NCI-H2196 (cell line): Measurements from ENCODE around the gene EFR3B.
"Not testable (repeated sequence)": the region's sequence is repeated elsewhere in the genome, so short reads cannot be mapped to it uniquely, and the experiment has no call there.

Source experiments
- DNase-seq: peaks from one replicate; lab custom pipeline; 2025; ENCODE audit not compliant: unreplicated experiment; lab: John Stamatoyannopoulos, UW

The EFR3B gene, protein sequence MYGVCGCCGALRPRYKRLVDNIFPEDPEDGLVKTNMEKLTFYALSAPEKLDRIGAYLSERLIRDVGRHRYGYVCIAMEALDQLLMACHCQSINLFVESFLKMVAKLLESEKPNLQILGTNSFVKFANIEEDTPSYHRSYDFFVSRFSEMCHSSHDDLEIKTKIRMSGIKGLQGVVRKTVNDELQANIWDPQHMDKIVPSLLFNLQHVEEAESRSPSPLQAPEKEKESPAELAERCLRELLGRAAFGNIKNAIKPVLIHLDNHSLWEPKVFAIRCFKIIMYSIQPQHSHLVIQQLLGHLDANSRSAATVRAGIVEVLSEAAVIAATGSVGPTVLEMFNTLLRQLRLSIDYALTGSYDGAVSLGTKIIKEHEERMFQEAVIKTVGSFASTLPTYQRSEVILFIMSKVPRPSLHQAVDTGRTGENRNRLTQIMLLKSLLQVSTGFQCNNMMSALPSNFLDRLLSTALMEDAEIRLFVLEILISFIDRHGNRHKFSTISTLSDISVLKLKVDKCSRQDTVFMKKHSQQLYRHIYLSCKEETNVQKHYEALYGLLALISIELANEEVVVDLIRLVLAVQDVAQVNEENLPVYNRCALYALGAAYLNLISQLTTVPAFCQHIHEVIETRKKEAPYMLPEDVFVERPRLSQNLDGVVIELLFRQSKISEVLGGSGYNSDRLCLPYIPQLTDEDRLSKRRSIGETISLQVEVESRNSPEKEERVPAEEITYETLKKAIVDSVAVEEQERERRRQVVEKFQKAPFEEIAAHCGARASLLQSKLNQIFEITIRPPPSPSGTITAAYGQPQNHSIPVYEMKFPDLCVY

DNA sequence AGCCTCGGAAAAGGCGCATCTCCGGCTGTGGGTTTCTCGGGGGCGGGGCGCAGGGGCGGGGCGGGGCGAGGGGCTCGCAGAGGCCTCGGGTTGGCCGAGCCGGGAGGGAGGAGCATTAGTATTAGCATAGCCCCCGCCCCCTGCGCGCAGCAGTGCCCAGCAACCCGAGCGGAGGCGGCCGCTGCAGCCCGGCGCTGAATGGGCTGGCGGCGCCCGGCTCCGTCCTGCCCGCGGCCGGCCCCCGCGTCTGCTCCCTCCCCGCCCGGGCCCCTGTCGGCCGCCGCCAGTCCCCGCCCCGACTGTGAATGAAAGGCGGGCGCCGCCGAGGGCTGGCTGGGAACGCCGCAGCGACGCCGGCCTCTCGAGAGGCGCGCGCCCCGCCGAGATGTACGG, at the start of gene EFR3B:
EFR3B (plus strand) TSS at position 149 of the 393 bp plus-strand sequence; CDS start at position 386, 237 bp downstream.
- DNase-seq, result peak; percentile 95

DNA sequence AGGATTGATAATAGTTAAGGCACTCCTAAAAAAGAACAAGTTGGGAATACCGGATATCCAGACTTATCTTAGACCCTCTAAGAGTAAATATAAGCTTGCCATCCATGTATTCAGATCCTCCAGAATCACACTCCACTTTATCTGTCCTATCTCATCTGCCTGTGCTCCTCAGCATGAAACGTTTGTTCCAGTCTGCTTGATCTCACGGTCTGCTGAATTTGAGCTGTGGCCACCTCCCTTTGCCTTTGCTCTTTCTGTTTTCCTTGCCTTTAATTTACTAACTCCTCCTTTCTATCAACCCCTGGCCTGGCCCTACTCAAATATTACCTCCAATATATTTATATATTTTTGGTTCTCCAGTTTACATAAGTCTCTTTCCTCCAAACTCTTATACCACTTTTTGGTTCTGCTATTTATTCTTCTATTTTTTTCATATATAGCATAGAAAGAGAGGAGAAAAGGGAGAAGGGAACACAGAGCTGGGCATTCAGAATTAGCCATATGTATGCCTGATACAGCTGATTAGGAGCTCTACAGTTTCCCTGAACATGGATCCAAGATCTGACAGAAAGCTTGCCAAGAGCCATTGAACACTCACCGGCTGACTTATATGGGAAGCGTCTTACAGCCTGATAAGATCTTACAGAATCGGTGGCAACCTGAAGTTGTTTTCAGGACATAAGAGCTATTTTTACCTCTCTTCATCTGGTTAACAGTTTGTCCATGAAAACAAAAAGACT, 48.3 kb upstream of the EFR3B start:
- no peak for DNase-seq

- no peak for DNase-seq
These were observed 47.6 kb upstream of the EFR3B start for GRCh38 chr2:24994146-24994724.

GRCh38 chr2:24999097-24999496, 42.8 kb upstream of the EFR3B start:
- not testable (repeated sequence) for DNase-seq

DNA sequence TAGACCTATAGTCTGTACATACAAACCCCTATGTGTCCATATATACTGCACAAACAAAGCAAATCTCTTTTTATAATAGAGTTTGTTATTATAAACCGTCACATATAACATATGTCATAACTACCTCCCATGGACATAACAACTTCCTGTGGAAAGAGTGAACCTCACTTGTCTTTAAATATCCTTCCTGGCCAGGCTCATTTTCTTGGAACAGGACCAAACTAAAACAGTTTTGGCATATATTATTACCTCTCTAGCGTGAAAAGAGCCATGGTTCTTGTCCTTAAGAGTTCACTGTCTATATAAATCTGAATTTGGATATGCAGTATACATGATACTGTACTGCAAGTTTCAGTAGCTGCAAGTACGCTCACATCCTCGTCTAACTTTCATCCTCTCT, 41.8 kb upstream of the EFR3B start:
- no peak for DNase-seq

DNA sequence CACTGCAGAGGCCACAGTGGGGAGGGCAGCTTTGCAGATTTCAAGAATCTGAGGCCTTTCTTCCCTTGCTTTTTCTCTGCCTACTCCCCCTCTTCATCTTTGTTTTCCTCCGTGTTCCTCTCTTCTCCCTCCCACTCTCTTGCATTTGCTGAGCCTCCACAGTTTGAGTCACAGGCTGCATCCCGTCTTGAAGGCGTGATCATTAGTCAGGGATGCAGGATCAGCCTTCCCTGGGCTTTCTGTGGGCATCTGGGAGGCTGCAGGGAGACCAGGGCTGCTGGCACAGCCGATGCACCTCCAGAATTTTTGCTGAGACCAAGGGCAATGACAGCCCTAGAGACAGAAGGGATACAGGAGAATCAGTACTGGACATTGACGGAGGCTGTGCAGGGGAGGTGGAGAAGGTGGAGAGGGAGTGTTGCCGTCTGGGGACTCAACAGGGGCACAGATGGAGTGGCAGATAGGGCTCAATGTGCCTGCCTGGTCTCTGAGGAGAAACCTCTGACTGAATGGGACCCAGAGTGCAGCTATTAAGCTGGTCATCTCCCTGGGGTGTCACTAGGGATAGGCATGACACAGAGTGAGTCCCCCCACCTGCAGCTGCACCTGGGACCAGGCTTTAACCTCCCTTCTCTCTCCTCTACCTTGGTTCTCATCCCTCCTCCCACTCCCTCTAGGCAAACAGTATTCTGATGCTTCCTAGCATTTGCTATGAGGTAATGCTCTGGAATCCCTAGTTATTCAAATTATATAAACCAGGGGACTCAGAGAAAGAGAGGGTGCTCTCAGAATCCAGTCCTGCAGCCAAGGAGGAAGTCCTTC, 41.2 kb upstream of the EFR3B start:
- no peak for DNase-seq

DNA sequence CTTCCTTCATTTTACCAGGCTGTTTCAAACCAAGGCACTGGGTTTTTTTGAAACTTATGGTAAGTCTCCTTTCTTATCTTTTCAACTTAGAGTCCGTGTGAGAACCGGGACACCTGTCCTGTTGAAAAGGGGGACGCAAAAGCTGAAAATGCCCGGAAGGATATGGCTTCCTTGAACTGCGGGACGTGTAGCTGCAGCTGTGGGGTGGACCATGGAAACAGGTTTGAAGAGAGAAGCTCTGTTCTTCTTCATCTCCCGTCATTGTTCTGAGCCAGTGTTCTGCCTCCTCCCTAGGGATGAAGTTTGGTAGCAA, 40.6 kb upstream of the EFR3B start:
- DNase-seq, result no peak

DNA sequence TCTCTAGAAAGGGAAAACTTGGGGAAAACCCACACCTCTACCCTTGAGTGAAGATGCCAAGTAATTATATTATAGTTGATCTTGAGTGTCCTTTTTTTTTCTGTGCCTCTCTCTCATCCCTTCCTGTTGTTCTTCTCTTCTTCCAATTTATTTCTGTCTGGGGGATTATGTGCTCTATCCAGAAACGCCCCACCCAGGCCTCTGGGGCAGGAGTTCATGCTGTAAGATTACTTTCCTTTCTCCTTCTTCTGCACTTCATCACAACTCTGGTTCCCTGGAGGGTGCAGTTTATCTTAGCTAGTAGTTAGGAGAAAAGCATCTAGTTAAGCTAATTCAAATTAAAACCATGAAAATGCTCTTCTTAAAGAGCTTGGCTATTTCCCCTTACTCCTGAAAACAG, 39.8 kb upstream of the EFR3B start:
- no peak for DNase-seq

DNA sequence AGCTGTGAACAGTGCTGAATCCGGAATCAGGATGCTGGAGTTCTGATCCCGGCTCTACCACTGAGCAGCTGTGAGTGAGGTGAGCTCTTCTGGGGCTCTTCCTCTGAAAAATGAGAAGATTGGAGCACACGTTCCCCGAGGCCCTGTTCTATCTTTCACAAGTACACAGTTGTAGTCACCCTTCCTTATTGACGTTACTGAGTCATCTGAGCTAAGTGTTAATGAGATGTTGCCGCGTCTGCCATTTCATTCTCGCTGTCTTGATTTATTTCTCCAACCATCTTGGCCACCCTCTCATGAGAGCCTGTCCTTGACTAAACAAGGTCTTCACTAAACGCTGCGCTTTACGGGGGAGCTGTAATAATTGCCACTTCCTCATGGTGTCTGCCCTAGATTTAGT, 31.9 kb upstream of the EFR3B start:
- DNase-seq, result no peak

DNA sequence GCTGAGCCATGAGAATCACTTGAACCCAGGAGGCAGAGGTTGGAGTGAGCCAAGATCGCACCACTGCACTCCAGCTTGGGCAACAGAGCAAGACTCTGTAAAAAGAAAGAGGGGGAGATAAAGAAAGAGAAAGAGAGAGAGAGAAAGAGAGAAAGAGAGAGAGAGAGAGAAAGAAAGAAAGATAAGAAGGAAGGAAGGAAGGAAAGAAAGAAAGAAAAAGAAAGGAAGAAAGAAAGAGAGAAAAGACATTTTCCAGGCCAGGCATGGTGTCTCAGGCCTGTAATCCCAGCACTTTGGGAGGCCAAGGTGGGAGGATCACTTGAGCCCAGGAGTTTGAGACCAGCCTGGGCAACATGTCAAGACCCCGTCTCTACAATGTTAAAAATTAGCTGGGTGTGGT, 30.5 kb upstream of the EFR3B start:
- not testable (repeated sequence) for DNase-seq

GRCh38 chr2:25014631-25015030, 27.2 kb upstream of the EFR3B start:
- no peak for DNase-seq

DNA sequence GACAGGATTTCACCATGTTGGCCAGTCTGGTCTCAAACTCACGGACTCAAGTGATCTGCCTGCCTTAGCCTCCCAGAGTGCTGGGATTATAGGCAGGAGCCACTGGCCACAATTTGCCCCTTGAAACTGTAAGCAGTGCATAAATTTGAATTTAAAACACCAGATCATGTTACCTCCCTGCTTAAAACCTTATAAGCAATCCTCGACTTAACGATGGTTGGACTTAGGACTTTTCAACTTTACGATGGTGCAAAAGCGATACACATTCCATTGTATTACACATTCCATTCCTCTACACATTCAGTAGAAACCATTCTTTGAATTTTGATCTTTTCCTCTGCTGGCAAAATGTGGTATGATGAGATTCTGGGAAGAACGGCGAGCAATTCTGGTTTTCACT, 23.2 kb upstream of the EFR3B start:
- DNase-seq, result no peak

- no peak for DNase-seq
These were observed 20.0 kb upstream of the EFR3B start for GRCh38 chr2:25021791-25022362.

GRCh38 chr2:25023333-25023732, 18.5 kb upstream of the EFR3B start:
- no peak for DNase-seq

GRCh38 chr2:25025229-25026007, 16.5 kb upstream of the EFR3B start:
- DNase-seq, result no peak

DNA sequence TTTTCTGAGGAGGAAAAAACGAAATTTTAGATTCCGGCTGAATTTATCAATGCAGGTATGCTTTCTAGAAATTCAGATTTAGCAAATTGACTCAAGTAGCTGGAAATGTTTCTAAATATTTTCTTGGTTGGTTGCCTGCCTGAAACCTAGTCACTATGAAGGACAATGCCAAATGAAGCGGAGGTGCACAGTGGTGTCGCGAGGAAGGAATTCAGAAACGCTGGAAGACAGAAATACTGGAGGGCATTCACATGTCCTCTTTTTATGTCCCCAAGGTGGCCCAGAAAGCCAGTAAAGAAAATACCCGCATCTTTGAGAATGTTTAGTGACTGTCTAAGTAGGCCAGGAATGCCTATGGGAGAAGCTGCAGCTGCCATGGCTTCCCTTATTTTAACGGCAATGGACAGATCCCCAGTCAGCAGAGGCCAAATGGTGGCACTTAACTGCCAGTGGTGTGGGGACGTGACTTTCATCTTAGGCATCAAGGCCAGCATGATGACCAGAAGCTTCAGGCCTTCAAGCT, 15.8 kb upstream of the EFR3B start:
- no peak for DNase-seq

GRCh38 chr2:25029183-25029554, 12.7 kb upstream of the EFR3B start:
- DNase-seq, result peak; percentile 76

DNA sequence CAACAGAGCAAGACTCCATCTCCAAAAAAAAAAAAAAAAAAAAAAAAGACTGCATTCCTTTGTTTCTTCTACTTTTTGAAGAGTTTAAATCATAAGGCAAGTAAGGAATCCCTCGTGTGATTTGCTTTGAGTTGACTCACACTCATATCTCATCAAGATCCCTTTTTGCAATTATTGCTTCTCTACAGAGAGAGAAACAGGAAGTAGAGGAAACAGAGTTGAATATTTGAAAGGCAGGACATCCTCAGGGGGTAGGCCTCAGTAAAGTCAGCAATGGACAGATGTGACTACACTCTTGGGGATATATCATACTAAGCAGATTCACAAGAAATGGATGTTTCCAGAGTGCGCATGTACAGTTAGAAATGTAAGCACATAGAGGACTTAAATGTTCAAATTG, 11.2 kb upstream of the EFR3B start:
- DNase-seq, result no peak

DNA sequence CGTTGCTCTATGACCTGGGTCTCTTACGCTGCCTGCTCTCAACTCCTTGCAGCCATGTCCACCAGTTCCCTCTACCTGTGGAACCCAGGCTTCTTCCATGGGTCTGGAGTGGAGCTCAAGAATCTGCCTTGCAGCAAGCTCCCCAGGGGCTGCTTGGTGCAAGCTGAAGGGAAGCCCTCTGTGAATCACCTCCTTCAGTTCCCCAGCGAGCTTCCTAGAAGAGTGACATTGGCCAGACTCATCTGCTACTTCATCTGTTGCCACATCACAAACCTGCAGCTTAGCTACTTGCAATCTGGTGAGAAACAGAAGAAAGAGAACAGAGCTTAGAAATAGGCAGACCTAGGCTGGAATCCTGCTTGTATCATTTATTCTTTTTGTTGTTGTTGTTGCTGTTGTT, 9.8 kb upstream of the EFR3B start:
- DNase-seq, result no peak
